Spleen (tissue), 3 donors: ENCODE data around the gene NDUFB11.

Experiments used
- POLR2A ChIP-seq, 3 donors: fragments of 450-650 bp; IDR thresholded peaks; one replicate each; pipeline ENCODE4 v1.5.1; 2017; ENCODE audit warnings: antibody characterized with exemption in 3 of 3, mild to moderate bottlenecking in 1 of 3
- POLR2AphosphoS5 ChIP-seq, 3 donors: sonication (generic); formaldehyde crosslinking; IDR thresholded peaks; one replicate each; pipeline ENCODE4 v1.5.1; 2017; ENCODE audit warnings: antibody characterized with exemption in 3 of 3

DNA sequence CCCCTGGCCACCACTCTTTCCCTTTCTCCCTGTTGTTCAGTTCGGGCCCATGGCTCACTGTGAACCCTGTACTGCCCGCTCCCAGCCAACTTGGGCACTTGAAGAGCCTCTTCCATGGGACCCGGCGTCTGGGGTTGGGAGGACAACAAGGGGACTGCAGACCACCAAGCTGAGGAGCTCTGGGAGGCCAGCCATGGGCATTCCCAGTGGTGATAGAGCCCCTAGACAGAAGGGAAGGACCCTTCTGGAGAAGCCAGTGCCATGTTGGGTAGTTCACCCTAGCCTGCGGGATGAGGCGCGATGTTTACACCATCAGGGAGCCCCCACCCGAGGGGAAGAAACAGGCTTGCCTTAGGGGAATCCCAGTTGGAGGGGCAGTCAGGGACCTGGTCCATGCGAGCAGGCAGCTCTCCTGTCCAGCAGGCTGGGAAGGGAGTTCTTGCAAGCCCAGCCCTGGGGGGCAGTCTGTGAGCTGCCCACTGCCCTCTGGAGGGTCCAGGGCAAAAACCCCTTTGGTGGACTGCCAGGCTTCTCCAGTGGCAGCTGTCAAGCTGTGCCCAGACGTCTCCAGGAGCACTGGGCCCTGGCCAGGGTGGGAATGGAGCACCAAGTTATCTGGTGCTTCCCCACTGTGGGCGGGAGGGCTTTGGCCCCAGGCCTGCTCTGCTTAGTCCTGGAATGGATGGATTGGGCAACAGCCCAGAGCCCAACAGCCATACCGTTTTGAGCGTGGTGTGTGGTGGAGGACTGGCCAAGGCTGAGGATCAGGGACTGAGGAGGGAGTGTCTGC is 25.4 kb upstream of the NDUFB11 start:
- TF ChIP-seq POLR2AphosphoS5 (IDR thresholded peaks at IDR 0.05) (no peak), POLR2A (IDR thresholded peaks at IDR 0.05) (no peak)
